ENCODE data around the gene TATDN2.

The TATDN2 gene

DNA sequence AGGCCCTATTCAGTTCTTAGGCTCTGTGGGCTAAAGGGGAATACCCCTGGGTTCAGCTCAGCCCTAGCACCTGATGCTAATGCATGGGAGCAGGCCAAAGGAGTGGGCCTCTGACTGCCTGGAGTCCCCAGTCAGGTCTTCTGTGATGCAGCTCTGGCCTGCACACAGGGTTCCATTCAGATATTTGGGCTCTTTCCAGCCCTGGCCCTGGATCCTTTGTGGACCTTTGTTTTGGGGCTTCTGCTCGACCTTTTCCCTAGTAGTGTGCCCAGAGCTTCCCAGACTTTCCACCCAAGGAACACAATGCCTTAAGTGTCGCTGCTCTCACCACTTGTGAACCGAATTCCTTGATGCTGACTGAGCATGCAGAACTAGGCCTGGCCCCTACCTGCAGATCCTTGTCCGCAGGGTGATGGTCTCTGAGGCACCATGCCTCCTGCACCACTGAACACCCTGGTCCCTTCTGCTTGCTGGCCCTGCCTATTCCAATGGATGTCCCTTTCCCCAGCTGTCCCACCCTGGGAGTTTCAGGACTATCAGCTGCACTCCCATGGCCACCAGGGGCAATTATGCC lies 67.6 kb downstream of the TATDN2 start:
- FAIRE-seq, result no peak
- TF ChIP-seq, protein P1, sequence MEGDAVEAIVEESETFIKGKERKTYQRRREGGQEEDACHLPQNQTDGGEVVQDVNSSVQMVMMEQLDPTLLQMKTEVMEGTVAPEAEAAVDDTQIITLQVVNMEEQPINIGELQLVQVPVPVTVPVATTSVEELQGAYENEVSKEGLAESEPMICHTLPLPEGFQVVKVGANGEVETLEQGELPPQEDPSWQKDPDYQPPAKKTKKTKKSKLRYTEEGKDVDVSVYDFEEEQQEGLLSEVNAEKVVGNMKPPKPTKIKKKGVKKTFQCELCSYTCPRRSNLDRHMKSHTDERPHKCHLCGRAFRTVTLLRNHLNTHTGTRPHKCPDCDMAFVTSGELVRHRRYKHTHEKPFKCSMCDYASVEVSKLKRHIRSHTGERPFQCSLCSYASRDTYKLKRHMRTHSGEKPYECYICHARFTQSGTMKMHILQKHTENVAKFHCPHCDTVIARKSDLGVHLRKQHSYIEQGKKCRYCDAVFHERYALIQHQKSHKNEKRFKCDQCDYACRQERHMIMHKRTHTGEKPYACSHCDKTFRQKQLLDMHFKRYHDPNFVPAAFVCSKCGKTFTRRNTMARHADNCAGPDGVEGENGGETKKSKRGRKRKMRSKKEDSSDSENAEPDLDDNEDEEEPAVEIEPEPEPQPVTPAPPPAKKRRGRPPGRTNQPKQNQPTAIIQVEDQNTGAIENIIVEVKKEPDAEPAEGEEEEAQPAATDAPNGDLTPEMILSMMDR (IDR thresholded peaks at IDR 0.05; ENCODE audit: insufficient read depth, missing control alignments), result no peak
- DNase-seq (ENCODE audit: insufficient read length, low spot score), result no peak

DNA sequence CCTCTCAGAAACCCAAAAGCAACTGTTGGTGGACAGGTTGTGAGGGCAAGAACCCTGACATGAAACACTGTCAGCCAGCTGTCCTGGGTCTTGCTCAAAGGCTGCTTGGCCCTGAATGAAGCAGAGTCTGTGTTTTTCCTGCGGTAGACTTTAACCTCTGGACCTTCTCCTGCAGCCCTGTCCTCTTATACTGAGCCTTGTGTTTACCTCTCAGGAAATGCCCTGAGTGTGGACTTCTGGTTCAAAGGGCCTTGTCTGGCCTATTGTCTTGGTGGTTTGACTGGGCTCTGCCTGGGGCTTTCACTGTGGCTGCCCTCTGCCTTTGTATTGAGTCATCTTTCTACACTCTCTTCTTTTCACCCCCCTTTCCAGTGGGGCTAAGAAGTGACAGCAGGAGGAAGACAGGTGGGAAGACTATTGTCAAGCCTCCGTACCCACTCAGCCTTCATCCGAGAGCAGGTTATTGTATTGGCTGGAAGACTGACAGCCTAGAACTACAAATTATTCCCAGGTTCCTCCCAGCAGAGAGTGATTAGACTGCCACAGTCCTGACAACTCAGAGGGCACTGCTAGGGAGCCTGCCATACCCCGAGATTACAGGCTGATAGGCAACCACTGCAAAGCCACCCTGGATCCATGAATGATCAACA lies 69.2 kb downstream of the TATDN2 start:
- no peak for FAIRE-seq

DNA sequence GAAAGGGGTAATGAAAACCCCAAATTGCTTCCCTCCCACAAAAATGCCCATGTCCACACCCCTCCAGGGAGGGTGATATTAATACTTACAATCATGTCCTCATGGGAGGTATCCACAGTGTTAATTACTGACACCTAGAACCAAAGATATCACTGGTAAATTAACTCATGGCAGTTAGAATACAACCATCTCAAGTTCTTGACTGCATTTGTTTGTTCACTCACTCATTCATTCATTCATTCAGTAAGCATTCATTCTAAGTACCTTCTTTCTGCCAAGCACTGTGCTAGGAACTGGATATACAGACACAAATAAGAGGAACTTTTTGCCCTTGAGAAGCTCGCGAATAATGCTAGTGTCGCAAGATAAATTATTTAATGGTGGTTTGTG lies 69.7 kb downstream of the TATDN2 start:
- DNase-seq (ENCODE audit: insufficient read length, low spot score) (no peak), FAIRE-seq (no peak)
- TF ChIP-seq, protein P1 (IDR thresholded peaks at IDR 0.05; ENCODE audit: insufficient read depth, missing control alignments), result no peak

More for the DNA sequence above, 69.2 kb downstream of the TATDN2 start:
- no peak for DNase-seq (ENCODE audit: insufficient read length, low spot score)
- TF ChIP-seq, protein P1 (IDR thresholded peaks at IDR 0.05; ENCODE audit: insufficient read depth, missing control alignments), result no peak

DNA sequence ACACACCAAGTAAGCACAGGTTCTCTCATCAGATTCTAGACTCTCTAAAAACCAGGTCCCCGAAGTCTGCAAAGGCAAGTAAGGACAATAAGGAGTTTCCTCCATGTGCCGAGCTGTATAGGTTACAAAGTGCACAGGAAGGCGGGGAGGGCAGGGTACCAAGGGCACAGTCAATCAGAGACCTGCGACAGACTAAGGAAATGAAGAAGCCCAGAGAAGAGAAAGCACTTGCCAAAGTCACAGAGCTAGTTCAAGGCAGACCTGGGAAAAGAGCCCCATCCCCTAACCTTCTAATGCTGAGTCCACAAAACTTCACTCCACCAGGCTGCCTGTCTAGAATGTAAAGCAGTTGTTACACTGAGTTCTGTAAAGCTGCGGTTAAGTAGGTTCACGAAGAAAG lies 71.0 kb downstream of the TATDN2 start:
- FAIRE-seq (no peak), DNase-seq (ENCODE audit: insufficient read length, low spot score) (no peak)
- TF ChIP-seq, protein P1 (IDR thresholded peaks at IDR 0.05; ENCODE audit: insufficient read depth, missing control alignments), result no peak

DNA sequence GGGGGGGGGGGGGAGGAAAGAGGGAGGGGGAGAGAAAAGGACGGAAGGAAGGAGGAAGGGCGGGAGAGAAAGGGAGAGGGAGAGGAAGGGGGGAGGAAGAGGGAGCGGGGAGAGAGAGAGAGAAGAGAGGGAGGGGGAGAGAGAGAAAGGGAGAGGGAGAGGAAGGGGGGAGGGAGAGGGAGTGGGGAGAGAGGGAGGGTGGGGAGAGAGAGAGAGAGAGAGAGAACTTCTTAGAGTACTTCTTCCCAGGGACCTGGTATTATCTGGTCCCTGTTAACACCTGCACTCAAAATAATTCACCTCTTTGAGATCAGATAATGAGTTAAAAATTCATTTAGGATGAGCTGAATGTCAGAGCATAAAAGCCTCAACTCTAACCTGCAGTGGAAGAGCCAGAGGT lies 71.5 kb downstream of the TATDN2 start:
- DNase-seq (ENCODE audit: insufficient read length, low spot score), result no peak
- no peak for FAIRE-seq
- TF ChIP-seq, protein P1 (IDR thresholded peaks at IDR 0.05; ENCODE audit: insufficient read depth, missing control alignments), result no peak

DNA sequence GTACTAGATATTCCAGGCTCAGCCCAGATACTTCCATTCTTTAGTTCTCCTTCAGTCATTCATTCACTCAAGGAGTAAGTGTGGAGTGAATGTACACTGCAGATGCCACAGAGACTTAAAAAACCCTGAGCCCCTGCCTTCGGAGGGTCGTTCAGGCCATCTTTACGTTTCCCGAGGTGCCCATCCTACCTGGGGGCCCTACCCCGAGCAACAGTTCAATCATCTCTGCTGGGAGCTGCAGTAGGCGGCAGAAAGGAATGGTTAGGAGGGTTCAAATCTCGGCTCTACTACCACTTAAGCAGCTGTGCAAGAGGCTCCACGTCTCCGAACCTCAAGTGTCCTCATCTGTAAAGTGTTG lies 72.0 kb downstream of the TATDN2 start:
- DNase-seq (ENCODE audit: insufficient read length, low spot score) (no peak), FAIRE-seq (no peak)
- TF ChIP-seq, protein P1 (IDR thresholded peaks at IDR 0.05; ENCODE audit: insufficient read depth, missing control alignments), result no peak

DNA sequence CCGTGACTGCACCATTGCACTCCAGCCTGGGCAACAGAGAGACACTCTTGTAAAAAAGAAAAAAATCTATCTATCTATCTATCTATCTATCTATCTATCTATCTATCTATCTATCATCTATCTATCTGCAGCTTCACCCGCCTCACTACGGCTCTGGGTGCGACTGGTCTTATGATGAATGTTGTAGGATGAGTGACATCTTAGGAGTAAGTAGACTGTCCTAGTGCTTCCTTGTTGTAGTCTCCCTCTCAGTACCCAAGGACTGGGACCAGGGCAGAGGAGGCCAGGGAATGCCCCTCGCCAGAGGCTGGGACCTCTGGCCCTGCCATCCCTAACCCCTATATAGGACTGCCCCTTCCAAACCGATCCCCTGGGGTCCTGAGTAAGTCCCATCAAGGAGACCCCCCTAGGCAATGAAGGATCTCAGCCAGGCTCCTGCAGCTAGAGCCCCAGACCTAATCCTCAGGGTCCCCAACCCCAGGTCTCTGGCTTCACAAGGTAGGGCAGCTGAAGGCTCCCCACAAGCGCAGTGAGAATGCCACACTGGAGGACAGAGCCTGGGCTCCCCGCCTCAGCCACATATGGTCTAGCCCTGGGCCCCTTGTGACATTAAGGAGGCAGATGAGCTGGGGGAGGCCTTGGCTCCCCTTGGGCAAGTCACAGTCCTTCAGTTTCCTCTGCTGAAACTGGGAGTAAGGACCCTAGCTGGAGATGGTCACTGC lies 73.5 kb downstream of the TATDN2 start:
- no peak for DNase-seq (ENCODE audit: insufficient read length, low spot score)
- no peak for FAIRE-seq
- TF ChIP-seq, protein P1 (IDR thresholded peaks at IDR 0.05; ENCODE audit: insufficient read depth, missing control alignments), result no peak

Measured in D721Med (cell line).